Body of pancreas (tissue), 4 donors: Measurements from ENCODE around the gene RFT1.

Source experiments
- CTCF ChIP-seq, 7 experiments: fragments of 450-650 bp in 4 of 7; fragments of 200-600 bp in 3 of 7; sonication (generic) in 3 of 7; IDR thresholded peaks; one replicate each; pipeline ENCODE4 v1.5.1; 2016 to 2019; ENCODE audit warnings: antibody characterized with exemption in 7 of 7
- POLR2A ChIP-seq, 3 donors: fragments of 450-650 bp; IDR thresholded peaks; one replicate each; pipeline ENCODE4 v1.6.1; 2016; ENCODE audit warnings: antibody characterized with exemption in 3 of 3, mild to moderate bottlenecking in 2 of 3

- TF ChIP-seq CTCF (IDR thresholded peaks at IDR 0.05) (peak; percentile 91 to 95 (median 94)), POLR2A (IDR thresholded peaks at IDR 0.05) (peak in 2 of 3 donors; percentile 25 to 35)
Measured at GRCh38 chr3:53072653-53073552, 57.3 kb downstream of the RFT1 start.
